ENCODE measurements around the gene NUAK2. TPM values are rescaled to one million over a fixed set of nuclear protein-coding genes. Genes with fewer than 3 reads are reported as not detected.

NUAK2 gene
- total and polyA plus RNA-seq, 8 donors: 6.1 to 12.3 (median 8.6) TPM

DNA sequence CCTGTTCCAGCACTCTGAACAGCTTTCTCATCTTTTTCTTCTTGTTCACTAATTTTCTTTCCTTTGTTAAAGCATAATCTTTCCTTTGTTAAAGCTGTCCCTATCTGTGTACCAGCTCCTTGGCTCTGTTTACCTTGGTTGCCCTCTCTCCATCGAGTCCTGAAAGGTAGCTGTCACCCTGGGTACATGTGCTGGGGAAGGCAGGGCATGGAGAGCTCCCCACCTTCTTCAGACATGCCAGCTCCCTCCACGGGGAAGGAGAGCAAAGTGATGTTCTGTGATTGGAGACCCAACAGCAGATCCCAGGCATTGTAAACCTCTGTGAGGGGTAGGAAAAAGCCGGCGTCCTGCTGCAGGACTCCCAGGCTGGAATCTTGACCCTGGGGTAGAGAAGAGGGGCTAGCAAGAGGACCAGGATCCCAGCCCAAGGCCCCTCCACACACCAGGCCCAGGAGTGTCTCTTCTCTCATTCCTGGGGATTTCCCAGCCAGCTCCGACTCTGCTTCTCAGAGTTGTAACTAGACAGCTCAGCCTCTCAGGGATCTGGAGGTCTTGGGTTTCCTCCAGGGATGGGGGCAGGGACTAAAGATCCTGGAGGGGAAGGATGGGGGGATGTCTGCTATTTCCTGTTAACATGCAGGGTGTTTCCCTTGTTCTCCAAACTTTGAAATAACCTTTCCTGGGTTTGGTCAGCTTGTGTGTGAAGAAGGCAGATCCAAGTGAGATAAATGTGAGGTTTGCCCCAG is 59.4 kb downstream of the NUAK2 start:
- no peak overlapping the region for H3K27ac ChIP-seq
- intact Hi-C loops (cut with DNase I): no loop called here
- no peaks in the 10 kb centered on the region for H3K36me3 ChIP-seq

DNA sequence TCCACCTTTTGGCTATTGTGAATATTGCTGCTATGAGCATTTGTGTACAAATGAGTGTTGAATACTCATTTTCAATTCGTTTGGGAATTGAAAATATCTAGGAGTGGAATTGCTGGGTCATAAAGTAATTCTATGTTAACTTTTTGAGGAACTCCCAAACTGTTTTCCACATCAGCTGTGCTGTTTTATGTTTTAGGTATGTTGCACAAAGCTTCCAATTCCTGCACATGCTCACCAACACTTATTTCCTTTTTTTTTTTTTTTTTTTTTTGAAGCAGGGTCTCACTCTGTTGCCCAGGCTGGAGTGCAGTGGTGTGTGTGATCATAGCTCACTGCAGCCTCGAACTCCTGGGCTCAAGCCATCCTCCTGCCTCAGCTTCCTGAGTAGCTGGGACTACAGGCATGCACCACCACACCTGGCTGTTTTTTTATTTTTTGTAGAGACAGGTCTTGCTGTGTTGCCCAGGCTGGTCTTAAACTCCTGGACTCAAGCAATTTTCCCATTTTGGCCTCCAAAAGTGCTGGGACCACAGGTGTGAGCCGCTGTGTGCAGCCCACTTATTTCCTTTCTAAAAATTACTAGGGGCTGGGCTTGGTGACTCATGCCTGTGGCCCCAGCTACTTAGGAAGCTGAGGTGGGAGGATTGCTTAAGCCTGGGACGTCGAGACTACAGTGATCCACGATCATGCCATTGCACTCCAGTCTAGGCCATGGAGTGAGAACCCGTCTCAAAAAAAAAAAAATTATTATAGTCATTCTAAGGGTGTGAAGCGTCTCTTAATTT is 60.4 kb downstream of the NUAK2 start:
- Histone ChIP-seq H3K9me3 (no peaks in the 10 kb centered on the region), H3K4me3 (no peak overlapping the region), H3K27me3 (no peaks in the 10 kb centered on the region), H3K4me1 (peaks cover 13 to 49% of the 10 kb centered on the region in 2 donors), H3K27ac (no peak overlapping the region), H3K36me3 (no peaks in the 10 kb centered on the region)
- intact Hi-C loops (cut with DNase I): no loop called here
- TF ChIP-seq, protein P1, sequence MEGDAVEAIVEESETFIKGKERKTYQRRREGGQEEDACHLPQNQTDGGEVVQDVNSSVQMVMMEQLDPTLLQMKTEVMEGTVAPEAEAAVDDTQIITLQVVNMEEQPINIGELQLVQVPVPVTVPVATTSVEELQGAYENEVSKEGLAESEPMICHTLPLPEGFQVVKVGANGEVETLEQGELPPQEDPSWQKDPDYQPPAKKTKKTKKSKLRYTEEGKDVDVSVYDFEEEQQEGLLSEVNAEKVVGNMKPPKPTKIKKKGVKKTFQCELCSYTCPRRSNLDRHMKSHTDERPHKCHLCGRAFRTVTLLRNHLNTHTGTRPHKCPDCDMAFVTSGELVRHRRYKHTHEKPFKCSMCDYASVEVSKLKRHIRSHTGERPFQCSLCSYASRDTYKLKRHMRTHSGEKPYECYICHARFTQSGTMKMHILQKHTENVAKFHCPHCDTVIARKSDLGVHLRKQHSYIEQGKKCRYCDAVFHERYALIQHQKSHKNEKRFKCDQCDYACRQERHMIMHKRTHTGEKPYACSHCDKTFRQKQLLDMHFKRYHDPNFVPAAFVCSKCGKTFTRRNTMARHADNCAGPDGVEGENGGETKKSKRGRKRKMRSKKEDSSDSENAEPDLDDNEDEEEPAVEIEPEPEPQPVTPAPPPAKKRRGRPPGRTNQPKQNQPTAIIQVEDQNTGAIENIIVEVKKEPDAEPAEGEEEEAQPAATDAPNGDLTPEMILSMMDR (IDR thresholded peaks at IDR 0.05): no peak
- ATAC-seq (peak; percentile 35), DNase-seq (no peak)

More for the DNA sequence above, 59.4 kb downstream of the NUAK2 start:
- peaks cover 13 to 52% of the 10 kb centered on the region in 2 donors for H3K4me1 ChIP-seq
- H3K27me3 ChIP-seq: no peaks in the 10 kb centered on the region
- no peaks in the 10 kb centered on the region for H3K9me3 ChIP-seq
- no peak overlapping the region for H3K4me3 ChIP-seq
- TF ChIP-seq, protein P1 (IDR thresholded peaks at IDR 0.05): no peak
- DNase-seq: peak in 1 of 4 donors; percentile 71
- ATAC-seq: no peak

DNA sequence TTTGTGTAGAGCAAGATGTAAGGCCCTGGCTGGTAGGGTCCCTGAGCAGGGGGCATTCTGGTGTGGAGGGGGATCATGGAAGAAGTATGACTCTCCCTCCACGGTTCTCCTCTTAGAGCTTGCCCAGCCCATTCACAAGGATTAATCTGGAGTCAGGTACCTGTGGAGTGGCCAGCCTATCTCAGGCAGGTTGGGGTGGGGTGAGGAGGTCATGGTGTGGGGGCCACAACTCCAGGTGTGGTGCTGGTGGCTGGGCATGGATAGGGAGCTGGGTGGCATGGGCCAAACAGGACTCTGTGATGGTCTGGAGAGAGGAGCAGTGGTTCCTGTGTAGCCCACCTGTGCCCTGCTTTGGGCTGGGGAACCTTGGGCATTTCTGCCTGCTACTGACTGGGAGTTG is 61.5 kb downstream of the NUAK2 start:
- no peak overlapping the region for H3K4me3 ChIP-seq
- TF ChIP-seq, protein P1 (IDR thresholded peaks at IDR 0.05): no peak
- H3K27me3 ChIP-seq: no peaks in the 10 kb centered on the region
- no peaks in the 10 kb centered on the region for H3K9me3 ChIP-seq
- intact Hi-C loops (cut with DNase I): loop anchor here in 1 of 2 donors (10.0 kb wide), 1 partner anchor 285 kb away; no protein-coding TSS in a partner anchor
- ATAC-seq (no peak), DNase-seq (no peak)
- H3K4me1 ChIP-seq: peaks cover 13 to 55% of the 10 kb centered on the region in 2 donors
- peak overlapping the region in 1 of 2 donors; percentile 10 for H3K27ac ChIP-seq
- no peaks in the 10 kb centered on the region for H3K36me3 ChIP-seq

- no peak for DNase-seq
- no peaks in the 10 kb centered on the region for H3K27me3 ChIP-seq
- intact Hi-C loops (cut with DNase I): loop anchor here in 1 of 2 donors (10.0 kb wide), 1 partner anchor 285 kb away; no protein-coding TSS in a partner anchor
- H3K9me3 ChIP-seq: no peaks in the 10 kb centered on the region
- TF ChIP-seq, protein P1 (IDR thresholded peaks at IDR 0.05): no peak
- H3K4me3 ChIP-seq: no peak overlapping the region
- no peak for ATAC-seq
- H3K4me1 ChIP-seq: peaks cover 13 to 55% of the 10 kb centered on the region in 2 donors
- H3K36me3 ChIP-seq: no peaks in the 10 kb centered on the region
- H3K27ac ChIP-seq: peak overlapping the region in 1 of 2 donors; percentile 15
Observed at GRCh38 chr1:205259324-205259832, 62.2 kb downstream of the NUAK2 start.

- Histone ChIP-seq H3K4me1 (peaks cover 13 to 55% of the 10 kb centered on the region in 2 donors), H3K27me3 (no peaks in the 10 kb centered on the region), H3K9me3 (no peaks in the 10 kb centered on the region), H3K27ac (peak overlapping the region in 1 of 2 donors; percentile 15), H3K4me3 (no peak overlapping the region), H3K36me3 (no peaks in the 10 kb centered on the region)
- intact Hi-C loops (cut with DNase I): loop anchor here in 1 of 2 donors (10.0 kb wide), 1 partner anchor 284 kb away; no protein-coding TSS in a partner anchor
- DNase-seq (no peak), ATAC-seq (no peak)
- TF ChIP-seq, protein P1 (IDR thresholded peaks at IDR 0.05): no peak
Observed at GRCh38 chr1:205258719-205259118, 62.8 kb downstream of the NUAK2 start.

Measured in left lung (tissue), 10 donors.